ENCODE measurements around the gene TPP2. TPM values are rescaled to one million over a fixed set of nuclear protein-coding genes. Genes with fewer than 3 reads are reported as not detected.

The TPP2 gene
- total and polyA plus RNA-seq, 9 of the 15 experiments (the other 6 are each of a cell fraction or from before 2014, with no cell fraction given) = 18.8 to 87.7 (median 55.9) TPM

DNA sequence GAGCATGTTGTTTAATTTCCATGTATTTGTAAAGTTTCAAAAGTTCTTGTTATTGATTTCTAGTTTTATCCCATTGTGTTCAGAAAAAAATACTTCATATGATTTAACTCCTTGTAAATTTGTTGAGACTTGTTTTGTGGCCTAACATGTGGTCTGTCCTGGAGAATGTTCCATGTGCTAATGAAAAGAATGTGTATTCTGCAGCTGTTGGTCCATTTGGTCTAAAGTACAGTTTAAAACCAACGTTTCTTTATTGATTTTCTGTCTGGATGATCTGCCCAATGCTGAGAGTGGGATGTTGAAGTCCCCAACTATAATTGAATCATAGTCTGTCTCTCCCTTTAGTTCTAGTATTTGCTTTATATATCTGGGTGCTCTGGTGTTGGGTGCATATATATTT, 34.9 kb upstream of the TPP2 start:
- 13% methylated on average over 1 of the region's 1 CpG for WGBS (ENCODE audit: insufficient coverage, low coverage, missing lambda C conversion rate)
- in situ Hi-C loops (cut with MboI) = loop anchor here (25.0 kb wide), 1 partner anchor 1425 kb away; no protein-coding TSS in a partner anchor

GRCh38 chr13:102563267-102563666, 33.5 kb upstream of the TPP2 start:
- no TSS peak for BruUV-seq (replicated peaks)
- TF ChIP-seq RUNX1 (IDR thresholded peaks at IDR 0.05; ENCODE audit: low read depth) (no peak), NFE2L1 (tag; IDR thresholded peaks at IDR 0.05; ENCODE audit: borderline replicate concordance, low read depth) (no peak), ZSCAN29 (IDR thresholded peaks at IDR 0.05) (no peak), KLF16 (IDR thresholded peaks at IDR 0.05) (no peak), PRMT5 (CRISPR knock-in tag; IDR thresholded peaks at IDR 0.05) (no peak), POLR2A (conservative IDR thresholded peaks at IDR 0.05) (no peak), RBFOX2 (IDR thresholded peaks at IDR 0.05; ENCODE audit: low read depth, low read length) (no peak), KAT7 (CRISPR knock-in tag; IDR thresholded peaks at IDR 0.05; ENCODE audit: borderline replicate concordance) (no peak)
- TF ChIP-seq, protein P1, sequence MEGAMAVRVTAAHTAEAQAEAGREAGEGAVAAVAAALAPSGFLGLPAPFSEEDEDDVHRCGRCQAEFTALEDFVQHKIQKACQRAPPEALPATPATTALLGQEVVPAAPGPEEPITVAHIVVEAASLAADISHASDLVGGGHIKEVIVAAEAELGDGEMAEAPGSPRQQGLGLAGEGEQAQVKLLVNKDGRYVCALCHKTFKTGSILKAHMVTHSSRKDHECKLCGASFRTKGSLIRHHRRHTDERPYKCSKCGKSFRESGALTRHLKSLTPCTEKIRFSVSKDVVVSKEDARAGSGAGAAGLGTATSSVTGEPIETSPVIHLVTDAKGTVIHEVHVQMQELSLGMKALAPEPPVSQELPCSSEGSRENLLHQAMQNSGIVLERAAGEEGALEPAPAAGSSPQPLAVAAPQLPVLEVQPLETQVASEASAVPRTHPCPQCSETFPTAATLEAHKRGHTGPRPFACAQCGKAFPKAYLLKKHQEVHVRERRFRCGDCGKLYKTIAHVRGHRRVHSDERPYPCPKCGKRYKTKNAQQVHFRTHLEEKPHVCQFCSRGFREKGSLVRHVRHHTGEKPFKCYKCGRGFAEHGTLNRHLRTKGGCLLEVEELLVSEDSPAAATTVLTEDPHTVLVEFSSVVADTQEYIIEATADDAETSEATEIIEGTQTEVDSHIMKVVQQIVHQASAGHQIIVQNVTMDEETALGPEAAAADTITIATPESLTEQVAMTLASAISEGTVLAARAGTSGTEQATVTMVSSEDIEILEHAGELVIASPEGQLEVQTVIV (CRISPR knock-in tag; IDR thresholded peaks at IDR 0.05; ENCODE audit: borderline replicate concordance) = no peak
- TF ChIP-seq, protein P2, sequence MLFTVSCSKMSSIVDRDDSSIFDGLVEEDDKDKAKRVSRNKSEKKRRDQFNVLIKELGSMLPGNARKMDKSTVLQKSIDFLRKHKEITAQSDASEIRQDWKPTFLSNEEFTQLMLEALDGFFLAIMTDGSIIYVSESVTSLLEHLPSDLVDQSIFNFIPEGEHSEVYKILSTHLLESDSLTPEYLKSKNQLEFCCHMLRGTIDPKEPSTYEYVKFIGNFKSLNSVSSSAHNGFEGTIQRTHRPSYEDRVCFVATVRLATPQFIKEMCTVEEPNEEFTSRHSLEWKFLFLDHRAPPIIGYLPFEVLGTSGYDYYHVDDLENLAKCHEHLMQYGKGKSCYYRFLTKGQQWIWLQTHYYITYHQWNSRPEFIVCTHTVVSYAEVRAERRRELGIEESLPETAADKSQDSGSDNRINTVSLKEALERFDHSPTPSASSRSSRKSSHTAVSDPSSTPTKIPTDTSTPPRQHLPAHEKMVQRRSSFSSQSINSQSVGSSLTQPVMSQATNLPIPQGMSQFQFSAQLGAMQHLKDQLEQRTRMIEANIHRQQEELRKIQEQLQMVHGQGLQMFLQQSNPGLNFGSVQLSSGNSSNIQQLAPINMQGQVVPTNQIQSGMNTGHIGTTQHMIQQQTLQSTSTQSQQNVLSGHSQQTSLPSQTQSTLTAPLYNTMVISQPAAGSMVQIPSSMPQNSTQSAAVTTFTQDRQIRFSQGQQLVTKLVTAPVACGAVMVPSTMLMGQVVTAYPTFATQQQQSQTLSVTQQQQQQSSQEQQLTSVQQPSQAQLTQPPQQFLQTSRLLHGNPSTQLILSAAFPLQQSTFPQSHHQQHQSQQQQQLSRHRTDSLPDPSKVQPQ (CRISPR knock-in tag; IDR thresholded peaks at IDR 0.05; ENCODE audit: borderline replicate concordance) = no peak

More for the DNA sequence above, 34.9 kb upstream of the TPP2 start:
- CTCF ChIA-PET (ENCODE audit: low intra/inter-chr PET ratio) = no interaction called here
- Histone ChIP-seq H3K36me3 (ENCODE audit: control insufficient read depth, insufficient read depth, low read length) (no peaks in the 10 kb centered on the region), H3K9me3 (replicated peaks; ENCODE audit: control insufficient read depth, insufficient read depth, low read depth, low read length) (no peaks in the 10 kb centered on the region), H3K79me2 (ENCODE audit: control insufficient read depth, insufficient read depth, low read length) (no peaks in the 10 kb centered on the region), H3K27ac (ENCODE audit: extremely low read depth, low read depth, low read length) (no peak overlapping the region), H3K4me3 (no peak overlapping the region), H3K4me2 (ENCODE audit: insufficient read depth, low read length) (no peak overlapping the region), H4K20me1 (replicated peaks; ENCODE audit: control insufficient read depth, insufficient read depth, low read length) (no peaks in the 10 kb centered on the region), H2AFZ (ENCODE audit: low read depth, low read length) (no peak overlapping the region), H3K9ac (ENCODE audit: insufficient read depth in 1 of 2, low read depth in 2 of 2, low read length in 2 of 2) (no peak overlapping the region), H3K27me3 (ENCODE audit: control insufficient read depth in 2 of 2, insufficient read depth in 2 of 2, low read length in 2 of 2) (no peaks in the 10 kb centered on the region), H3K4me1 (replicated peaks in 1 of 2; ENCODE audit: control insufficient read depth in 2 of 2, insufficient read depth in 2 of 2, low read length in 2 of 2) (no peaks in the 10 kb centered on the region), H3K9me1 (ENCODE audit: control insufficient read depth, insufficient read depth, low read length) (no peaks in the 10 kb centered on the region)
- TF ChIP-seq ZNF124 (CRISPR knock-in tag; IDR thresholded peaks at IDR 0.05) (no peak), ZNF644 (tag; IDR thresholded peaks at IDR 0.05; ENCODE audit: low read depth) (no peak), CBX1 (IDR thresholded peaks at IDR 0.05; ENCODE audit: low read depth) (no peak), OTX1 (CRISPR knock-in tag; IDR thresholded peaks at IDR 0.05) (no peak)
- DNase-seq (ENCODE audit: extremely low read depth in 1 of 4, low spot score in 3 of 4) (no peak), FAIRE-seq (no peak), ATAC-seq (no peak)
- BruUV-seq (replicated peaks) = no TSS peak
- intact Hi-C loops (cut with micrococcal nuclease) = loop anchor here (10.0 kb wide), 1 partner anchor 617 kb away; no protein-coding TSS in a partner anchor
- POLR2A ChIA-PET = no interaction called here

More at GRCh38 chr13:102563267-102563666, 33.5 kb upstream of the TPP2 start:
- H4K20me1 ChIP-seq (replicated peaks; ENCODE audit: control insufficient read depth, insufficient read depth, low read length) = no peaks in the 10 kb centered on the region
- DNase-seq (ENCODE audit: extremely low read depth in 1 of 4, low spot score in 3 of 4) (no peak), FAIRE-seq (no peak), ATAC-seq (no peak)
- H3K4me2 ChIP-seq (ENCODE audit: insufficient read depth, low read length) = no peak overlapping the region
- no peak overlapping the region for H2AFZ ChIP-seq (ENCODE audit: low read depth, low read length)
- WGBS (ENCODE audit: insufficient coverage, low coverage, missing lambda C conversion rate) = 0% methylated on average over 2 of the region's 2 CpGs
- ChIA-PET POLR2A (interaction anchor here (0.7 kb wide), 1 partner anchor 13 kb away, joined by 3 read pairs; no protein-coding TSS in a partner anchor), CTCF (ENCODE audit: low intra/inter-chr PET ratio) (no interaction called here)
- no peak overlapping the region for H3K9ac ChIP-seq (ENCODE audit: insufficient read depth in 1 of 2, low read depth in 2 of 2, low read length in 2 of 2)
- H3K27me3 ChIP-seq (ENCODE audit: control insufficient read depth in 2 of 2, insufficient read depth in 2 of 2, low read length in 2 of 2) = peaks cover 0 to 5% of the 10 kb centered on the region in 2 experiments; a peak in 1 of 5 replicates
- no peak overlapping the region for H3K27ac ChIP-seq (ENCODE audit: extremely low read depth, low read depth, low read length)
- H3K79me2 ChIP-seq (ENCODE audit: control insufficient read depth, insufficient read depth, low read length) = no peaks in the 10 kb centered on the region
- in situ Hi-C loops (cut with MboI) (loop anchor here (25.0 kb wide), 1 partner anchor 1426 kb away; no protein-coding TSS in a partner anchor), intact Hi-C loops (cut with micrococcal nuclease) (loop anchor here (10.0 kb wide), 1 partner anchor 618 kb away; no protein-coding TSS in a partner anchor)
- H3K9me3 ChIP-seq (replicated peaks; ENCODE audit: control insufficient read depth, insufficient read depth, low read depth, low read length) = no peaks in the 10 kb centered on the region
- H3K36me3 ChIP-seq (ENCODE audit: control insufficient read depth, insufficient read depth, low read length) = no peaks in the 10 kb centered on the region
- H3K9me1 ChIP-seq (ENCODE audit: control insufficient read depth, insufficient read depth, low read length) = no peaks in the 10 kb centered on the region
- H3K4me1 ChIP-seq (replicated peaks in 1 of 2; ENCODE audit: control insufficient read depth in 2 of 2, insufficient read depth in 2 of 2, low read length in 2 of 2) = no peaks in the 10 kb centered on the region
- H3K4me3 ChIP-seq = no peak overlapping the region

Data from K562 (cell line).